Endothelial cell of umbilical vein (primary cell): ENCODE results near the gene SELPLG. TPM values are rescaled to one million over a fixed set of nuclear protein-coding genes. Genes with fewer than 3 reads are reported as not detected.

Experiments
- BruUV-seq: library from RNA; stranded (reverse); fragments of 400-500 nt; replicated peaks from 2 replicates; lab custom pipeline; 2021; lab: Mats Ljungman, UMichigan
- CTCF ChIA-PET: fragments of 300-600, 350-600 bp; sonication (Branson Sonifier 250); formaldehyde crosslinking; loops from one replicate; lab custom pipeline; 2021; ENCODE audit warnings: antibody characterized with exemption, inconsistent platforms; lab: Charles Lee
- POLR2A ChIA-PET: fragments of 300-600, 350-600 bp; sonication (Branson Sonifier 250); formaldehyde crosslinking; loops from one replicate; lab custom pipeline; 2021; ENCODE audit warnings: antibody characterized with exemption, inconsistent platforms; lab: Charles Lee
- DNase-seq: peaks from one replicate; pipeline ENCODE4 v3.0.0-alpha.2; 2011; ENCODE audit warnings: low read depth, low spot score
- FAIRE-seq: peaks from 2 replicates; lab custom pipeline; 2011; peaks lifted over from hg19 to GRCh38; lab: Jason Lieb, UNC
- H2AFZ ChIP-seq: 2 replicates; pipeline ENCODE4 v1.6.0; 2012; ENCODE audit warnings: low read depth, low read length, control low read depth, inconsistent platforms
- H3K27ac ChIP-seq: 2 replicates; pipeline ENCODE4 v1.5.1; 2011; ENCODE audit warnings: low read depth, mild to moderate bottlenecking, control low read depth, low read length, moderate library complexity; ENCODE audit not compliant: insufficient read depth
- H3K27me3 ChIP-seq, 2 experiments: 2 replicates each; pipeline versions ENCODE4 v1.6.0 to v1.6.1; 2011; ENCODE audit warnings: low read length in 2 of 2, mixed read lengths in 1 of 2; ENCODE audit not compliant: control insufficient read depth in 2 of 2, insufficient read depth in 2 of 2
- H3K36me3 ChIP-seq, 2 experiments: 2 replicates in 1 of 2; 3 replicates in 1 of 2; pipeline ENCODE4 v1.5.1; 2011; ENCODE audit warnings: low read length in 2 of 2, mild to moderate bottlenecking in 1 of 2, moderate library complexity in 1 of 2; ENCODE audit not compliant: control insufficient read depth in 2 of 2, insufficient read depth in 2 of 2; ENCODE audit errors: extremely low read depth in 1 of 2
- H3K4me1 ChIP-seq: 3 replicates; pipeline ENCODE4 v1.5.1; 2011; ENCODE audit warnings: mild to moderate bottlenecking, low read length; ENCODE audit not compliant: control insufficient read depth, insufficient read depth; ENCODE audit errors: extremely low read depth
- H3K4me2 ChIP-seq: 2 replicates; pipeline ENCODE4 v1.6.1; 2011; ENCODE audit warnings: low read length, control low read depth, mixed read lengths; ENCODE audit not compliant: insufficient read depth
- H3K4me3 ChIP-seq, 3 experiments: fragments of 200-600 bp in 1 of 3; sonication (generic), shearing (Covaris generic) in 1 of 3; replicated peaks in 1 of 3; 2 replicates each; pipeline ENCODE4 v1.5.1; 2011 to 2016; ENCODE audit warnings: control low read depth in 3 of 3, low read length in 3 of 3, mild to moderate bottlenecking in 2 of 3, inconsistent platforms in 1 of 3, low read depth in 1 of 3, moderate library complexity in 1 of 3; ENCODE audit not compliant: insufficient read depth in 1 of 3
- H3K79me2 ChIP-seq: 2 replicates; pipeline ENCODE4 v1.6.0; 2012; ENCODE audit warnings: low read length, inconsistent platforms; ENCODE audit not compliant: control insufficient read depth, insufficient read depth
- H3K9ac ChIP-seq: replicated peaks from 2 replicates; pipeline ENCODE3; 2011; ENCODE audit warnings: low read length, control low read depth; ENCODE audit not compliant: insufficient read depth; ENCODE audit errors: extremely low read depth
- H3K9me1 ChIP-seq: replicated peaks from 3 replicates; pipeline ENCODE4 v1.6.0; 2011; ENCODE audit warnings: mild to moderate bottlenecking, low read length; ENCODE audit not compliant: control insufficient read depth, insufficient read depth; ENCODE audit errors: extremely low read depth
- H3K9me3 ChIP-seq: replicated peaks from 2 replicates; pipeline ENCODE4 v1.5.1; 2012; ENCODE audit warnings: low read length, inconsistent platforms; ENCODE audit not compliant: control insufficient read depth, insufficient read depth
- H4K20me1 ChIP-seq: replicated peaks from 2 replicates; pipeline ENCODE3; 2011; ENCODE audit warnings: mild to moderate bottlenecking, low read length; ENCODE audit not compliant: control insufficient read depth, insufficient read depth; ENCODE audit errors: extremely low read depth
- EZH2 ChIP-seq: IDR thresholded peaks from 2 replicates; pipeline ENCODE4 v1.6.1; 2012; ENCODE audit warnings: borderline replicate concordance, low read depth, mild to moderate bottlenecking, moderate library complexity, low read length, inconsistent platforms; ENCODE audit not compliant: severe bottlenecking
- FOS ChIP-seq: IDR thresholded peaks from 2 replicates; pipeline ENCODE4 v1.6.1; 2011; ENCODE audit warnings: mild to moderate bottlenecking, low read length, moderate library complexity, borderline replicate concordance; ENCODE audit not compliant: insufficient read depth
- GATA2 ChIP-seq: IDR thresholded peaks from 2 replicates; pipeline ENCODE4 v1.7.0; 2011; ENCODE audit warnings: low read depth, mild to moderate bottlenecking, moderate library complexity, mixed read lengths, low read length; ENCODE audit not compliant: insufficient read length, insufficient read depth
- JUN ChIP-seq: IDR thresholded peaks from 2 replicates; pipeline ENCODE4 v1.6.1; 2011; ENCODE audit warnings: borderline replicate concordance, low read depth; ENCODE audit not compliant: insufficient read length, insufficient read depth
- MYC ChIP-seq: IDR thresholded peaks from one replicate; pipeline ENCODE4 v1.6.1; 2011; ENCODE audit warnings: mild to moderate bottlenecking, low read depth, low read length
- POLR2A ChIP-seq: IDR thresholded peaks from 2 replicates; pipeline ENCODE4 v1.6.1; 2012; ENCODE audit warnings: low read depth, mild to moderate bottlenecking, control low read depth, low read length
- POLR2AphosphoS5 ChIP-seq: IDR thresholded peaks from 2 replicates; pipeline ENCODE4 v1.6.1; 2012; ENCODE audit warnings: low read depth, mild to moderate bottlenecking, control low read depth, low read length, moderate library complexity; ENCODE audit not compliant: insufficient read depth
- dilution Hi-C: fragments of 300-500 bp; cut with MboI; formaldehyde crosslinking; loops from one replicate; pipeline ENCODE4 v1.15.0; 2019; ENCODE audit warnings: low sequenced_read_pairs; ENCODE audit not compliant: extremely low pct_ligation_motif_present
- intact Hi-C: fragments of 100-400 bp; cut with micrococcal nuclease; formaldehyde crosslinking; loops from one replicate; pipeline ENCODE4 v1.10.0; 2022
- polyA plus RNA-seq, 4 experiments: library from polyadenylated mRNA; depleted of rRNA in 3 of 4; stranded (reverse) in 3 of 4; unstranded in 1 of 4; fragments of >200 nt; gene quantifications; 2 replicates each; pipeline versions ENCODE4 v1.2.1 to v1.2.3, GENCODE V29; 2011 to 2012; ENCODE audit warnings: missing spikeins in 1 of 4
- total RNA-seq: library from RNA; stranded (reverse); gene quantifications from 2 replicates; pipeline ENCODE4 v1.2.3, GENCODE V29; 2021
- TF ChIP-seq, protein P1 (sequence below): IDR thresholded peaks from 2 replicates; pipeline ENCODE4 v1.6.1; 2011; ENCODE audit not compliant: insufficient read depth, insufficient read length
- TF ChIP-seq, protein P2 (sequence below), 2 donors: IDR thresholded peaks; 1 replicate in 1 of 2; 2 replicates in 1 of 2; pipeline ENCODE4 v1.5.1; 2011; ENCODE audit warnings: low read length in 2 of 2, mild to moderate bottlenecking in 2 of 2, moderate library complexity in 2 of 2, control low read depth in 1 of 2, inconsistent platforms in 1 of 2, low read depth in 1 of 2; ENCODE audit not compliant: insufficient read depth in 1 of 2; ENCODE audit errors: extremely low read depth in 1 of 2

Gene SELPLG
- total and polyA plus RNA-seq, 2 donors (not counting 3 experiments of a cell fraction or from before 2014, with no cell fraction given), result 1.0 to 1.2 TPM

DNA sequence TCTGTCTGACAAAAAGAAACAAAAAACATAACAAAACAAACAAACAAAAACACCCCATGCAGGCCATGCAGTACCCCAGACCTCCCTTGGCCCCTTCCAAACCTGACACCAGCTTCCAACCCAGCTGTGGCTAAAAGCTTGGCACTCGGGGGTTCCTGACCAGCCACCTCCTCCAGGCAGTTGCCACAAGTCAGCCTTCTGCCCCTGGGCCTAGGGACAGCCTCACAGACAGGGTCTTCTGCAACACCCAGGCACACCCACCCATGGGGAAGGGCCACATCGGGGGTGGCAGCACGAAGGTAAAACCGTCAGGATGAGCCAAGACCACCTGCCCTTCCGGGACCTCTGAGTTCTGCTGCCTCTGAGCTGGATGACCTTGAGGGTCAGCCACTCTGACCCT lies 25.1 kb downstream of the SELPLG start:
- no peaks in the 10 kb centered on the region for H3K9me1 ChIP-seq
- no peak for FAIRE-seq
- H3K36me3 ChIP-seq, result no peaks in the 10 kb centered on the region
- H3K9me3 ChIP-seq, result no peaks in the 10 kb centered on the region
- no peak overlapping the region for H3K9ac ChIP-seq
- no peaks in the 10 kb centered on the region for H3K4me1 ChIP-seq
- POLR2A ChIA-PET, result no interaction called here
- no peaks in the 10 kb centered on the region for H3K27me3 ChIP-seq
- H3K4me3 ChIP-seq, result no peak overlapping the region
- no peaks in the 10 kb centered on the region for H4K20me1 ChIP-seq
- DNase-seq, result no peak
- no TSS peak for BruUV-seq
- H3K79me2 ChIP-seq, result no peaks in the 10 kb centered on the region
- H2AFZ ChIP-seq, result no peak overlapping the region
- H3K27ac ChIP-seq, result no peak overlapping the region
- CTCF ChIA-PET, result interaction anchor here (3.1 kb wide), 1 partner anchor 10 kb away, joined by 15 read pairs; no protein-coding TSS in a partner anchor
- dilution Hi-C loops (no loop called here), intact Hi-C loops (no loop called here)
- TF ChIP-seq, protein P1, sequence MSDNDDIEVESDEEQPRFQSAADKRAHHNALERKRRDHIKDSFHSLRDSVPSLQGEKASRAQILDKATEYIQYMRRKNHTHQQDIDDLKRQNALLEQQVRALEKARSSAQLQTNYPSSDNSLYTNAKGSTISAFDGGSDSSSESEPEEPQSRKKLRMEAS, result no peak
- TF ChIP-seq, protein P2, sequence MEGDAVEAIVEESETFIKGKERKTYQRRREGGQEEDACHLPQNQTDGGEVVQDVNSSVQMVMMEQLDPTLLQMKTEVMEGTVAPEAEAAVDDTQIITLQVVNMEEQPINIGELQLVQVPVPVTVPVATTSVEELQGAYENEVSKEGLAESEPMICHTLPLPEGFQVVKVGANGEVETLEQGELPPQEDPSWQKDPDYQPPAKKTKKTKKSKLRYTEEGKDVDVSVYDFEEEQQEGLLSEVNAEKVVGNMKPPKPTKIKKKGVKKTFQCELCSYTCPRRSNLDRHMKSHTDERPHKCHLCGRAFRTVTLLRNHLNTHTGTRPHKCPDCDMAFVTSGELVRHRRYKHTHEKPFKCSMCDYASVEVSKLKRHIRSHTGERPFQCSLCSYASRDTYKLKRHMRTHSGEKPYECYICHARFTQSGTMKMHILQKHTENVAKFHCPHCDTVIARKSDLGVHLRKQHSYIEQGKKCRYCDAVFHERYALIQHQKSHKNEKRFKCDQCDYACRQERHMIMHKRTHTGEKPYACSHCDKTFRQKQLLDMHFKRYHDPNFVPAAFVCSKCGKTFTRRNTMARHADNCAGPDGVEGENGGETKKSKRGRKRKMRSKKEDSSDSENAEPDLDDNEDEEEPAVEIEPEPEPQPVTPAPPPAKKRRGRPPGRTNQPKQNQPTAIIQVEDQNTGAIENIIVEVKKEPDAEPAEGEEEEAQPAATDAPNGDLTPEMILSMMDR (IDR thresholded peaks at IDR 0.05; ENCODE audit: extremely low read depth in 1 of 2, insufficient read depth in 1 of 2, low read depth in 1 of 2, low read length in 2 of 2), result no peak
- no peak for TF ChIP-seq JUN
- no peak for TF ChIP-seq MYC
- TF ChIP-seq GATA2, result no peak
- no peak for TF ChIP-seq POLR2AphosphoS5
- TF ChIP-seq FOS, result no peak
- no peak for TF ChIP-seq POLR2A
- TF ChIP-seq EZH2, result no peak
- H3K4me2 ChIP-seq, result no peak overlapping the region
